Left ventricle myocardium inferior (tissue), 1 donor: ENCODE measurements around the gene SORCS2. TPM values are rescaled to one million over a fixed set of nuclear protein-coding genes. Genes with fewer than 3 reads are reported as not detected.

Source experiments
- DNase-seq: peaks from one replicate; pipeline ENCODE4 v3.0.0-alpha.2; 2020
- H3K27ac ChIP-seq: fragments of 200-600 bp; replicated peaks from 2 replicates; pipeline ENCODE4 v1.8.0; 2021
- H3K27me3 ChIP-seq: fragments of 200-600 bp; 2 replicates; pipeline ENCODE4 v1.8.0; 2021; ENCODE audit warnings: low read depth
- H3K36me3 ChIP-seq: fragments of 200-600 bp; 2 replicates; pipeline ENCODE4 v1.8.0; 2021
- H3K4me1 ChIP-seq: fragments of 200-600 bp; 2 replicates; pipeline ENCODE4 v1.8.0; 2021
- H3K4me3 ChIP-seq: fragments of 200-600 bp; 2 replicates; pipeline ENCODE4 v1.8.0; 2021; ENCODE audit warnings: mild to moderate bottlenecking, moderate library complexity
- H3K9me3 ChIP-seq: fragments of 200-600 bp; replicated peaks from 2 replicates; pipeline ENCODE4 v1.8.0; 2021
- intact Hi-C: fragments of 100-400 bp; cut with micrococcal nuclease; formaldehyde crosslinking; loops from one replicate; pipeline ENCODE4 v1.11.0; 2022
- total RNA-seq: library from RNA; stranded (reverse); fragmentation: NEBNext Ultra II Directional; extraction: Animal tissue kit (Norgen Biotek cat#: 25700); gene quantifications from one replicate; pipeline ENCODE4 v1.2.1, GENCODE V29; 2021
- TF ChIP-seq, protein P1 (sequence below): fragments of 200-600 bp; IDR thresholded peaks from 2 replicates; pipeline ENCODE4 v1.8.0; 2021; ENCODE audit warnings: antibody characterized with exemption, mild to moderate bottlenecking, borderline replicate concordance
- donor health status: DM: no; HTN: yes; CAD: no; lungs with severe emphysema.

SORCS2 gene
- total RNA-seq, 1 donor from 2014 or later, result 1.2 TPM

DNA sequence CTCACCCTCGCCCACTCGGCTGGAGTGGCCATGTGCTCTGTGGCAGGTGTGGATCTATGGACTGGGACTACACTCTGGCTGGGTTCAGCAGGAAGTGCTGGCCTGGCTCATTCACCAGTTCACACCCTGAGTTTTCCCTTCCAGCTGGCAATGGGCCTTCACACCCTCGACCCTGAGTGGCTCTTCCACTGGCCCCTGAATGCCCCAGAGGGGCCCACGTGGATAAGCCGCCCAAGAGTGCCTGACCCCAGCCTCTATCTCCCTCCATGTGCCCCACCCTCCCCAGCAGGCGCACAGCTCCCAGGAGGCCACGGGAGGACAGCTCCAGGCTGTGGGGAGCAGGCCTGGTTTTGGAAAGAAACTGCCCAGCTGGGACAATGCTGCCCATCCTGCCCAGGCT lies 513.3 kb downstream of the SORCS2 start:
- intact Hi-C loops, result no loop called here
- H3K27ac ChIP-seq, result no peak overlapping the region
- peaks cover 6% of the 10 kb centered on the region for H3K4me1 ChIP-seq
- H3K4me3 ChIP-seq, result no peak overlapping the region
- peaks cover 28% of the 10 kb centered on the region for H3K27me3 ChIP-seq
- H3K36me3 ChIP-seq, result no peaks in the 10 kb centered on the region
- no peaks in the 10 kb centered on the region for H3K9me3 ChIP-seq
- no peak for DNase-seq
- TF ChIP-seq, protein P1, sequence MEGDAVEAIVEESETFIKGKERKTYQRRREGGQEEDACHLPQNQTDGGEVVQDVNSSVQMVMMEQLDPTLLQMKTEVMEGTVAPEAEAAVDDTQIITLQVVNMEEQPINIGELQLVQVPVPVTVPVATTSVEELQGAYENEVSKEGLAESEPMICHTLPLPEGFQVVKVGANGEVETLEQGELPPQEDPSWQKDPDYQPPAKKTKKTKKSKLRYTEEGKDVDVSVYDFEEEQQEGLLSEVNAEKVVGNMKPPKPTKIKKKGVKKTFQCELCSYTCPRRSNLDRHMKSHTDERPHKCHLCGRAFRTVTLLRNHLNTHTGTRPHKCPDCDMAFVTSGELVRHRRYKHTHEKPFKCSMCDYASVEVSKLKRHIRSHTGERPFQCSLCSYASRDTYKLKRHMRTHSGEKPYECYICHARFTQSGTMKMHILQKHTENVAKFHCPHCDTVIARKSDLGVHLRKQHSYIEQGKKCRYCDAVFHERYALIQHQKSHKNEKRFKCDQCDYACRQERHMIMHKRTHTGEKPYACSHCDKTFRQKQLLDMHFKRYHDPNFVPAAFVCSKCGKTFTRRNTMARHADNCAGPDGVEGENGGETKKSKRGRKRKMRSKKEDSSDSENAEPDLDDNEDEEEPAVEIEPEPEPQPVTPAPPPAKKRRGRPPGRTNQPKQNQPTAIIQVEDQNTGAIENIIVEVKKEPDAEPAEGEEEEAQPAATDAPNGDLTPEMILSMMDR, result no peak

DNA sequence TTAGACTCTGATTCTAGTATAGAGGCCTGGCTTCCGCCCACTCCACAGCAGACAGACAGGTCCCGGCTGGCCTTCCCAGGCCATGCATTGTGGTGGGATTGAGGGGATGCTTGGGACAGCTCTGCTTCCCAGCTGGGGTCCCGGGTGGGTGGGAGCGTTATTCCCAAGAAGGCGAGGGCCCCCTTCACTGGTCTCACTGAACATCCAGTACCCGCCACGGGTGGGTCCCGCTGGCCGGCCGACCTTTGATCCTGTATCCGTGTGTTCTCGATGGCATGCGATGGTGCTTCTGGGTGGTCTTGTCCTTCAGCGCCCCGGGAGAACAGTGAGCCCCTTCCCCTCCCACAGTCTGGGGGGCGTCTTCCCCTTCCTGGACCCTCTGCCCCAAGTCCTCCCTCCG lies 515.9 kb downstream of the SORCS2 start:
- TF ChIP-seq, protein P1, result no peak
- Histone ChIP-seq H3K27me3 (peaks cover 16% of the 10 kb centered on the region), H3K9me3 (no peaks in the 10 kb centered on the region), H3K36me3 (no peaks in the 10 kb centered on the region), H3K27ac (no peak overlapping the region), H3K4me1 (peaks cover 6% of the 10 kb centered on the region), H3K4me3 (no peak overlapping the region)
- no peak for DNase-seq
- intact Hi-C loops, result no loop called here

DNA sequence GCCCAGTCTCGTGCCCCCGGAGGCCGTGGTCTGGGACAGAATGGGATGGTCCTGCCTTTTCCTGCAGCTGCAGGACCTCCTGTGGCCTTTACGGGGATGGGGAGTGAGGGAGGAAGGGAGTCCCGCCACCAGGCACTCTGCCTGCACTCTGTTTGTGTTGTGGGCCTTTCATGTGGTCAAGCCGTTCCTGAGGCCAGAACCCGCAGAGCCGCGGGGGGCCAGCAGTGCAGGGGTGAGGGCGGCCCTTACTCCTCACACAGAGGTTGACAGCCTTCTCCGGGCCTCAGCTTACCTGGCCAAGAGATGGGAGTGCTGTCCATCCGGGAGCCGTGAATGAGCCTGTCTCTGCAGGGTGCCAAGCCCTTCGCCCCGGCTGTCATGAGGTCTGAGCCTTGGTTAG lies 516.6 kb downstream of the SORCS2 start:
- H3K4me1 ChIP-seq, result peaks cover 6% of the 10 kb centered on the region
- H3K36me3 ChIP-seq, result no peaks in the 10 kb centered on the region
- peaks cover 10% of the 10 kb centered on the region for H3K27me3 ChIP-seq
- peaks cover 2% of the 10 kb centered on the region for H3K9me3 ChIP-seq
- TF ChIP-seq, protein P1, result no peak
- intact Hi-C loops, result no loop called here
- H3K27ac ChIP-seq, result no peak overlapping the region
- H3K4me3 ChIP-seq, result no peak overlapping the region
- no peak for DNase-seq

DNA sequence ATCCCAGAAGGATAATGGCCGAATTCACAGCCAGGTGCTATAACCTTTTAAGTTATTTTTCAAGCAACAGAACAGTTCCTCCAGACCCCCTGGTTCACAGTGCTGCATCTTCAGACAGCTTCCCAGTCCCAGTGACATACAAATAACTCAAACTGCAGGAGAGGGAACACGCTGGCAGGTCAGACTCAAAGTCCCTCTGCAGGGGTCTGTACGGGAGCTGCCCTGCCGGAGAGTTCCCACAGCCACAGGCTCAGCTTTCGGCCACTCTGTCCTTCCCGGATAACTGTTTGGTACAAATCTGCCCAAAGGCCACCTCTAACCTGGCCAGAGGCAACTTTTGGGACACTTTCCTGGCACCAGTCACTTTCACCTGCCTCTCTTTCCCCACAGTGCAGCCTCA lies 517.1 kb downstream of the SORCS2 start:
- Histone ChIP-seq H3K9me3 (peaks cover 6% of the 10 kb centered on the region), H3K27me3 (peaks cover 5% of the 10 kb centered on the region), H3K4me1 (peaks cover 6% of the 10 kb centered on the region), H3K4me3 (no peak overlapping the region), H3K27ac (no peak overlapping the region), H3K36me3 (no peaks in the 10 kb centered on the region)
- no peak for DNase-seq
- intact Hi-C loops, result no loop called here
- TF ChIP-seq, protein P1, result no peak

DNA sequence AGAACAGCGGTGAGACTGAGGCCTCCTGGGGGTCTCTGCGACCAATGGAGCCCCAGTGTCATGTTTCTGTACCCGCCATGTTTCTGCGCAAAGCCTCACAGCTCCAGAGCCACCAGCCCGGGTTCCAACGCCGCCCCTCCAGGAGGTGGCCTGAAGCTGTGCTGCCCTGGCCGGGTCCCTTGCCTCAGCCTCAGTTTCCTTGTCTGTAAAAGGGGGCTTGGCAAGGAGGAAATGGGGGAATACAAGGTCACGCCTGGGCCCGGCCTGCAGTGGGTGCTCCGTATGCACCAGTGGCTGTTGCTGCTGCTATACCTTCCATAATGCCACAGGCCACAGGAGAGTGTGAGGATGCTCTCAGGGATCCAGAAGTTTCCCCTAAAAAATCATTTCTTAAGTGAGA lies 517.8 kb downstream of the SORCS2 start:
- intact Hi-C loops, result loop anchor here (10.0 kb wide), 1 partner anchor 515 kb away; the partner anchor contains the start of gene SORCS2
- H3K27me3 ChIP-seq, result no peaks in the 10 kb centered on the region
- peak; percentile 5 for DNase-seq
- no peak overlapping the region for H3K27ac ChIP-seq
- peaks cover 7% of the 10 kb centered on the region for H3K9me3 ChIP-seq
- H3K4me3 ChIP-seq, result no peak overlapping the region
- peaks cover 4% of the 10 kb centered on the region for H3K4me1 ChIP-seq
- TF ChIP-seq, protein P1, result no peak
- no peaks in the 10 kb centered on the region for H3K36me3 ChIP-seq
